Activated CD8-positive, alpha-beta memory T cell treated with anti-CD3 and anti-CD28 coated beads, Interleukin-2, amount 10 ng/mL, durations not matched to agents 7 days and 5 days (primary cell): Measurements from ENCODE around the gene UGT1A3. TPM values are rescaled to one million over a fixed set of nuclear protein-coding genes. Genes with fewer than 3 reads are reported as not detected.

ENCODE experiments used
- ATAC-seq: fragments of 150-1000 bp; cut with Tn5 transposase; one replicate; pipeline ENCODE4 v1.10.0; 2021; ENCODE audit warnings: moderate library complexity
- CTCF ChIA-PET: fragments of 350-600 bp; sonication (Branson Sonifier 250); formaldehyde crosslinking; loops from one replicate; lab custom pipeline; 2021; ENCODE audit warnings: antibody characterized with exemption; lab: Charles Lee
- DNase-seq: peaks from one replicate; pipeline ENCODE4 v3.0.0-alpha.2; 2020
- H3K27ac Mint-ChIP-seq: one replicate; pipeline ENCODE4 v1.8.0; 2021; ENCODE audit warnings: mild to moderate bottlenecking, mixed read lengths
- H3K27me3 Mint-ChIP-seq: one replicate; pipeline ENCODE4 v1.8.0; 2021; ENCODE audit warnings: mixed read lengths
- H3K36me3 Mint-ChIP-seq: one replicate; pipeline ENCODE4 v1.8.0; 2021; ENCODE audit warnings: mild to moderate bottlenecking, mixed read lengths
- H3K4me1 Mint-ChIP-seq: one replicate; pipeline ENCODE4 v1.8.0; 2021; ENCODE audit warnings: mixed read lengths
- H3K4me3 Mint-ChIP-seq: one replicate; pipeline ENCODE4 v1.8.0; 2021; ENCODE audit warnings: mild to moderate bottlenecking, moderate library complexity, mixed read lengths
- H3K9me3 Mint-ChIP-seq: one replicate; pipeline ENCODE4 v1.8.0; 2022; ENCODE audit warnings: low read depth, mixed read lengths
- total RNA-seq, 2 experiments: library from RNA; stranded (reverse); gene quantifications; one replicate each; pipeline ENCODE4 v1.2.3, GENCODE V29; 2021

The UGT1A3 gene
- total RNA-seq, 2 experiments from 2014 or later: not detected

DNA sequence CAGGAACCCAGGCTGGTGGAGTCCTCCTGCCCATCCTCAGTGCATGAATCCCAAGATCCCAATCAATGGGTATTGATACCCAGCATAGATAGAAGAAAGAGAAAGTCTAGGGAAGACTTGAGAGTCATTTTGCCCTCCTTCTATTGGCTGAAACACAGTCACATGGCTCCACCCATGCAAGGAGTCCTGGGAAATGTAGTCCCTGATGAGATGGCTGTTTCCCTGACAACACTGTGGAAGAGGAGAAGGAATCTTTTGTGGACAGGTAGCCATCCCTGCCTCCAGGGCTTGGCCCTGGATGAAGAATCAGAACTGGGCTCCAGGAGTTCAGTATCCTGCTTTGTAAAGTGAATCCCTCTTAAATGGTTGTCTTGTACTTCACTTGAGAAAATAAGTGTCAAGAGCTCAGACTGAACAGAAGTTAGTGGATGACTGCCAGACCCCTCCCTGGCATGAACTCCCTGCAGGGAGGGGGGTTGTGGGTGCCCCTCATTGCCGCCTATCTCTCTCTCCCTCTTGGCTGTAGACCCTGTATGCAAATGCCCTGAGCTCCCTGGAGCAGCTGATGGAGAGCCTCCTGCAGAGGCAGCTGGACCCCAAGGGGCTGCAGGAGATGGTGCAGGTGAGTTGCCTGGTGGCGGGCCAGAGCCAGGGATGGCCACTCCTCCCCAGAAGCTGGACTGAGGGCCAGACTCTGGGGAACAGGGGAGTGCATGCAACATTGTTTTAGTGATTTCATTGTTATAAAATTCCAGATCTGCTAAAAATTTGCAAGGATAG, 85.4 kb downstream of the UGT1A3 start:
- DNase-seq (no peak), ATAC-seq (no peak)
- Mint-ChIP-seq H3K4me3 (no peak overlapping the region), H3K27ac (no peak overlapping the region), H3K9me3 (no peaks in the 10 kb centered on the region), H3K27me3 (peaks cover 30% of the 10 kb centered on the region), H3K36me3 (no peaks in the 10 kb centered on the region), H3K4me1 (no peaks in the 10 kb centered on the region)
- CTCF ChIA-PET: no interaction called here

DNA sequence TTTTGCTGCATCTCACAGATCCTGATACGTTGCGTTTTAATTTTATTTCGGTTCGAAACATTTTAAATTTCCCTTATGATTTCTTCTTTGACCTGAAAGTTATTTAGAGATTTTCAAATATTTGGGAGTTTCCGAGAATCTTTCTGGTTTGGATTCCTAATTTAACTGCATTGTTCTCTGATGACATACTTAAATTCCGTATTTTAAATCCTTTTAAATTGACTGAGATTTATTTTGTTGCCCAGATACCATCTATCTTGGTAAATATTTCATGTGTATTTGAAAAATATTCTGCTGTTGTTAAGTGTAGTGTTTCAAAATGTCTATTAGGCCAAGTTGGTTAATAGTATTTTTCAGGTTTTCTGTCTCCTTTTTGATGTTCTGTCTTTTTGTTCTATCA, 87.0 kb downstream of the UGT1A3 start:
- Mint-ChIP-seq H3K27me3 (peaks cover 22% of the 10 kb centered on the region), H3K4me3 (no peak overlapping the region), H3K9me3 (no peaks in the 10 kb centered on the region), H3K27ac (no peak overlapping the region), H3K36me3 (no peaks in the 10 kb centered on the region), H3K4me1 (no peaks in the 10 kb centered on the region)
- ATAC-seq (no peak), DNase-seq (no peak)
- CTCF ChIA-PET: no interaction called here

- no peaks in the 10 kb centered on the region for H3K36me3 Mint-ChIP-seq
- H3K27ac Mint-ChIP-seq: no peak overlapping the region
- DNase-seq (no peak), ATAC-seq (no peak)
- CTCF ChIA-PET: no interaction called here
- no peak overlapping the region for H3K4me3 Mint-ChIP-seq
- no peaks in the 10 kb centered on the region for H3K4me1 Mint-ChIP-seq
- H3K27me3 Mint-ChIP-seq: peaks cover 21% of the 10 kb centered on the region
- no peaks in the 10 kb centered on the region for H3K9me3 Mint-ChIP-seq
Measured at GRCh38 chr2:233816334-233816733, 87.5 kb downstream of the UGT1A3 start.

GRCh38 chr2:233816771-233817170, 87.9 kb downstream of the UGT1A3 start:
- no peak for DNase-seq
- Mint-ChIP-seq H3K27ac (no peak overlapping the region), H3K9me3 (no peaks in the 10 kb centered on the region), H3K4me1 (no peaks in the 10 kb centered on the region), H3K36me3 (no peaks in the 10 kb centered on the region), H3K27me3 (peaks cover 21% of the 10 kb centered on the region), H3K4me3 (no peak overlapping the region)
- CTCF ChIA-PET: no interaction called here
- no peak for ATAC-seq

- CTCF ChIA-PET: no interaction called here
- Mint-ChIP-seq H3K4me1 (no peaks in the 10 kb centered on the region), H3K9me3 (no peaks in the 10 kb centered on the region), H3K36me3 (no peaks in the 10 kb centered on the region), H3K27ac (no peak overlapping the region), H3K27me3 (peaks cover 21% of the 10 kb centered on the region), H3K4me3 (no peak overlapping the region)
- DNase-seq (no peak), ATAC-seq (no peak)
Measured at GRCh38 chr2:233817361-233817911, 88.6 kb downstream of the UGT1A3 start.

- no peak for DNase-seq
- Mint-ChIP-seq H3K36me3 (no peaks in the 10 kb centered on the region), H3K9me3 (no peaks in the 10 kb centered on the region), H3K4me3 (no peak overlapping the region), H3K27me3 (peaks cover 21% of the 10 kb centered on the region), H3K27ac (no peak overlapping the region), H3K4me1 (no peaks in the 10 kb centered on the region)
- no peak for ATAC-seq
- CTCF ChIA-PET: no interaction called here
Measured at GRCh38 chr2:233817995-233818638, 89.3 kb downstream of the UGT1A3 start.

DNA sequence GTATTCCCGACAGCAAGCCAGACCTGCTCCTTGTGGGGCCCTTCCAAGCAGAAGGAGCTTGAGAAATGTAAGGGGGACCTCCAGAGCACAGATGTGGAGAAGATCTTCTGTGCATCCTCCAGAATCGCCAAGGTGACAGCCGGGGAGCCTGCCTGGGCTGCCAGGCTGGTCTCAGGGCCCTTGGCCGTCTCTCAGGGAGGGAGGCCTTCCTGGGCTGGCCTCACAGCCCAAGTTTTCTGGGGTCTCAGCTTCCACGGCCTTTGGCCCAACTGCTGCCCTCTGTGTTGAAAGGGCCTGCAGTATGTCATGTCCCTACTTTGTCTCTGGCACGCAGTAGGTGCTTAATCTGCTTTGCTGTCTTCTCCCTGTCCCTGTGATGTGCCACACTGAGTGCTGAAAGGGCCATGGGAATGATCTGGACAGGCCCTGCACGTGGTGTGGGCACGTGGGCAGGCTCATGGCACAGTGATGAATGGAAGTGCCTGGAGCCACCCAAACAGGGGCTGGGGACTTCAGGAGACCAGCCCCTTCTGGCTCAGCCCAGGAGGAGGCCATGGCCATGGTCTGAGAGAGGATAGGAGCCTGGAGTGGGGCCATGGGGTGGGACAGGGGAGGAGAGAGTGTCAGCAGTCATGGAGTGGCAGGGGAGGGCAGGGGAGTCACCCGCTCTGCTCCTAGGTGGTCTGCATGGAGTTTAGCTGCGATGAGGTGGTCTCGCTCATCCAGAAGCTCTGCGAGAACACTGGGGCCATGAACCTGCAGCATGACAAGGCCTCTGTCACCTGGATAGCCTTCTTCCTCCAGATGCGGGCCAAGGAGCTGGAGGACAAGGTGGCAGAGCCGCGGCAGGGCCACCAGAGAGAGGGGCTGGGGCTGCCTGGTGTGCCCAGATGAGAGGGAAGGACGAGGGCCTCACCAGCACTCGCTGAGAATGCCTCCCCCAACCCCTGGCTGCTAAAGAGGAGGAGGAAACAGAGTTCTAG, 90.1 kb downstream of the UGT1A3 start:
- CTCF ChIA-PET: no interaction called here
- H3K9me3 Mint-ChIP-seq: no peaks in the 10 kb centered on the region
- no peak overlapping the region for H3K27ac Mint-ChIP-seq
- no peaks in the 10 kb centered on the region for H3K36me3 Mint-ChIP-seq
- no peaks in the 10 kb centered on the region for H3K4me1 Mint-ChIP-seq
- peaks cover 16% of the 10 kb centered on the region for H3K27me3 Mint-ChIP-seq
- H3K4me3 Mint-ChIP-seq: no peak overlapping the region
- no peak for ATAC-seq
- DNase-seq: no peak

DNA sequence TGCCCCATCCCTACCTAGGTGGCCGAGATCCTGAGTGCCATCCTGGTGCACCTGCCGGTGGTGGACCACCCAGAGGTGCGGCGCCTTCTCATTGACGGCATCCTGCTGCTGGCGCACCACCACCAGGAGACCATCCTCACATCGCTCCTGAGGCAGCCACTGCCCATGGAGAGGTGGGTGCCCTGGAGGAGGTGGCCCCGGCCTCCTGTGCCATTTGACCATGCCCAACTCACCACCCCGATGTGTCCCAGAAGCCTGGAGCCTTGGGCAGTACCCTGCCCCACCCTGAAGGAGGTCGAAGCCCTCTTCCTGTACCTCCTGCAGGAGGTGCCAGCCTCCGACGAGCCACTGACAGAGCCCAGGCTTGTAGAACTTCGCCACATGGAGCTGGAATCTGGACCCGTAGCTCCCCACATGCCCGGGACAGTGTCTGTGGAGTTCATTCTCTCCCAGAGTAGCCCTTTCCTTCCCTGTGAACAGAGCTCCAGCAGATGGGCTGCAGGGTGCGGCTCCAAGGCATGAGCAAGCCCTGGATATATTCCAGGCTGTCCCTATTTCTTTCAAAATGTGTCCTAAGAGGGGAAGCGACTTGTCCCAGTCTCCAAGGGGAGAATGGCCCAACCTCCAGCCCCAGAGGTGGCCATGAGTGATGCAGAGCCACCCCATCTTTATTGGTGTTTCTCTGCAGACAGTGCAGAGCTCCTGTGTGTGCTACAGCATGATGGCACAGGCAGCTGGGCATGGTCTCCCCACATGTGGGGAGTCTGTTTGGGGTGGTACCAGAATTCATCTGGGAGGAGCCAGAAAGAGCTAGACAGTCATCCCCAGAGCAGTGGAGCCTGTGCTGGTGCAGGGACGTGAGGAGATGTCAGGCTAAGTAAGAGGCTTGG, 91.3 kb downstream of the UGT1A3 start:
- no peaks in the 10 kb centered on the region for H3K4me1 Mint-ChIP-seq
- DNase-seq: no peak
- no peaks in the 10 kb centered on the region for H3K36me3 Mint-ChIP-seq
- no peak overlapping the region for H3K27ac Mint-ChIP-seq
- CTCF ChIA-PET: no interaction called here
- no peak overlapping the region for H3K4me3 Mint-ChIP-seq
- peaks cover 13% of the 10 kb centered on the region for H3K27me3 Mint-ChIP-seq
- ATAC-seq: no peak
- no peaks in the 10 kb centered on the region for H3K9me3 Mint-ChIP-seq

DNA sequence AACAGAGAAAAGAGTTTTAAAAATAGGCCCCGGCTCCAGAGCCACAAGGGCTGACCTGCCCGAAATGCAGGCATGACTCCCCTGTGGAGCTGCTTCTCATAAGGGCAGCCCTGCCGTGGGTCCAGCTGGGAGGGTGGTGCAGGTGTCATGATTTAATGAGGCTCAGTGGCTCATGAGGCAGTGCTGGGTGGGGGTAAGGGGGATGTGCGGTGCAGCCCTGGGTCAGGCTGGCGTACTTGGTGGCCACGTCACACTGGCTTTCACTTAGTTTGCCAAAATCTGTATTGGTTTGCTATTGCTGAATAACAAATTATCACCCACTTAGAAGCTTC, 91.9 kb downstream of the UGT1A3 start:
- Mint-ChIP-seq H3K9me3 (no peaks in the 10 kb centered on the region), H3K36me3 (no peaks in the 10 kb centered on the region), H3K27ac (no peak overlapping the region), H3K4me3 (no peak overlapping the region), H3K4me1 (no peaks in the 10 kb centered on the region), H3K27me3 (peaks cover 14% of the 10 kb centered on the region)
- DNase-seq (no peak), ATAC-seq (no peak)
- CTCF ChIA-PET: no interaction called here

- ATAC-seq (no peak), DNase-seq (no peak)
- CTCF ChIA-PET: no interaction called here
- no peaks in the 10 kb centered on the region for H3K4me1 Mint-ChIP-seq
- peaks cover 10% of the 10 kb centered on the region for H3K27me3 Mint-ChIP-seq
- no peaks in the 10 kb centered on the region for H3K36me3 Mint-ChIP-seq
- no peak overlapping the region for H3K27ac Mint-ChIP-seq
- no peak overlapping the region for H3K4me3 Mint-ChIP-seq
- H3K9me3 Mint-ChIP-seq: no peaks in the 10 kb centered on the region
Measured at GRCh38 chr2:233821196-233821595, 92.4 kb downstream of the UGT1A3 start.

DNA sequence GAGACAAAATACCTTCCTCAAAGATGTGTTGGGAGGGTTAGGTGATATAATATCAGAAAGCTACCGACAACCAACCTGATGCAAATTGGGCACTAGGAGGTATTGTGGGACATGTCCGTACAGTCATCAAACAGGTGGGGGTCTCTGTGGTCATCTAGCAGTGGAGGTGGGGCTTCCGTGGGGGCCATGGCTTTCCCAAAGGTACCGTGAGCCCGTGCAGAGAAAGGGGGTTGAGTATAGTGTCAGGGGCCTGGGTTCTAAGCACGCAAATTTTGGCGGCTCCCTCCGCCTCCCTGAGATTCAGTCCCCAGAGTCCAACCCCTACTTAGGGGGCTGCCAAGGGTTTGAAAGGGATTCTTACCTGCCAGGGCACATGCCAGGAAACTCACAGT, 92.9 kb downstream of the UGT1A3 start:
- no peaks in the 10 kb centered on the region for H3K4me1 Mint-ChIP-seq
- CTCF ChIA-PET: no interaction called here
- H3K27ac Mint-ChIP-seq: no peak overlapping the region
- ATAC-seq: no peak
- H3K27me3 Mint-ChIP-seq: peaks cover 10% of the 10 kb centered on the region
- DNase-seq: no peak
- no peaks in the 10 kb centered on the region for H3K36me3 Mint-ChIP-seq
- H3K9me3 Mint-ChIP-seq: no peaks in the 10 kb centered on the region
- H3K4me3 Mint-ChIP-seq: no peak overlapping the region

DNA sequence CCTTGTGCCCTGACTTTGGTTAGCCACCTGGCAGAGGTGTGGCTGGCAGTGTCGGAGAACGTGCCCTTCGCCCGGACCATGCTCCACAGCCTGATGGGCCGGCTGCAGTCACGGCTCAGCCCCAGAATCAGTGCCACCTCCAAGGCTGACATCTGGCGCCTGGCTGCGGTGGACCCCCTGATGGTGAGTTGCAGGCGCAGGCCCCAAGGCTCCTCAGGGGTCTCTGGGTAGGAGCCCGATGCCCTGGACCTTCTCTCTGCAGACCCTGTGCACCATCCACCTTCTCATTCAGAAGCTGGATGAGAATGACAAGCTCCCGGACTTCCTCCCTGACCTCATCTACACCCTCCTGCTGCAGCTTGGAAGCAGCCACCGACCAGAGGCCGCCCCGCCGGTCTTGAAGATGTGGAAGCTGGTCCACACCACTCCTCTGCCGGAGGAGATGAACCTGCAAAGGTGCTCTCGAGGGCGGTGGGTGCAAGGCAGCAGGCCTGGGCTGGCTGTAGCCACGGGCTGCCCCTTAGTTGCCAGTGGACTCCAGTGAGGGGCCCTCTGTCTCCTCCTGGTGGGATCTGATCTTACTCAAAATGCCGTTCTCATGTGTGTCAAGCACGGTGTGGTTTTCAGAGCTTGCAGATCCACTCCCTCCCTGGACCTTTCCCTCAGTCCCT, 93.4 kb downstream of the UGT1A3 start:
- Mint-ChIP-seq H3K36me3 (no peaks in the 10 kb centered on the region), H3K4me3 (no peak overlapping the region)

More for the DNA sequence above, 93.4 kb downstream of the UGT1A3 start:
- Mint-ChIP-seq H3K9me3 (no peaks in the 10 kb centered on the region), H3K27me3 (peaks cover 10% of the 10 kb centered on the region), H3K4me1 (no peaks in the 10 kb centered on the region), H3K27ac (no peak overlapping the region)
- CTCF ChIA-PET: no interaction called here
- ATAC-seq: no peak
- DNase-seq: no peak
